ENCODE measurements around the gene BPHL.
A peak's percentile ranks its signal among the peaks of the same experiment; 100 is the strongest.

BPHL gene

GRCh38 chr6:3157131-3157933, 38.8 kb downstream of the BPHL start, which contains the start of gene TUBB2A:
TUBB2A (minus strand) TSS chr6:3157544; CDS start chr6:3157463, 81 bp downstream.
- TF ChIP-seq CTCF (IDR thresholded peaks at IDR 0.05) (peak; percentile 85), ZFX (IDR thresholded peaks at IDR 0.05; ENCODE audit: borderline replicate concordance) (no peak)
- peak within 1 kb of the TSS; percentile 27; the same call in 1 of the 2 replicates for H3K27ac ChIP-seq

GRCh38 chr6:3159805-3160781, 41.6 kb downstream of the BPHL start:
- peak overlapping the region; percentile 33 for H3K27ac ChIP-seq
- no peak for TF ChIP-seq ZFX (IDR thresholded peaks at IDR 0.05; ENCODE audit: borderline replicate concordance)

GRCh38 chr6:3162067-3162497, 43.6 kb downstream of the BPHL start:
- H3K27ac ChIP-seq: peak overlapping the region; percentile 68
- TF ChIP-seq CTCF (IDR thresholded peaks at IDR 0.05) (no peak), ZFX (IDR thresholded peaks at IDR 0.05; ENCODE audit: borderline replicate concordance) (no peak)

- TF ChIP-seq CTCF (IDR thresholded peaks at IDR 0.05) (peak; percentile 30), ZFX (IDR thresholded peaks at IDR 0.05; ENCODE audit: borderline replicate concordance) (no peak)
Measured at GRCh38 chr6:3162565-3163247, 44.2 kb downstream of the BPHL start.

GRCh38 chr6:3163248-3163594, 44.7 kb downstream of the BPHL start:
- peak overlapping the region; percentile 68 for H3K27ac ChIP-seq
- TF ChIP-seq CTCF (IDR thresholded peaks at IDR 0.05): 0 out of 2 replicates have a peak, but pooled peaks have one; percentile 3
- TF ChIP-seq ZFX (IDR thresholded peaks at IDR 0.05; ENCODE audit: borderline replicate concordance): no peak

More at GRCh38 chr6:3162565-3163247, 44.2 kb downstream of the BPHL start:
- peak overlapping the region; percentile 68 for H3K27ac ChIP-seq

- TF ChIP-seq ZFX (IDR thresholded peaks at IDR 0.05; ENCODE audit: borderline replicate concordance) (no peak), CTCF (IDR thresholded peaks at IDR 0.05) (no peak)
- H3K27ac ChIP-seq: no peak overlapping the region
Measured at GRCh38 chr6:3164388-3164787, 45.9 kb downstream of the BPHL start.

All from 22Rv1 (cell line).